ENCODE measurements around the gene TIGD3. TPM values are rescaled to one million over a fixed set of nuclear protein-coding genes. Genes with fewer than 3 reads are reported as not detected.

The TIGD3 gene
- total and polyA plus RNA-seq, 10 of the 15 experiments (the other 5 are each of a cell fraction or from before 2014, with no cell fraction given) = 0.13 to 1.4 (median 0.57) TPM

GRCh38 chr11:65402790-65403189, 48.2 kb downstream of the TIGD3 start:
- ATAC-seq = no peak
- H4K20me1 ChIP-seq (ENCODE audit: control insufficient read depth, insufficient read depth) = no peaks in the 10 kb centered on the region
- in situ Hi-C loops (cut with MboI) (no loop called here), intact Hi-C loops (cut with micrococcal nuclease; ENCODE audit: unreplicated experiment) (no loop called here)
- ChIA-PET CTCF (interaction anchor here (0.6 to 2.9 kb wide), 7 partner anchors 12 to 820 kb away, joined by 3 to 13 read pairs (median 3); no protein-coding TSS in a partner anchor), SMC1A (ENCODE audit: uncharacterized antibody, unreplicated experiment) (interaction anchor here (0.5 to 1.9 kb wide), 5 partner anchors 14 to 129 kb away, joined by 3 to 7 read pairs (median 3); no protein-coding TSS in a partner anchor), RAD21 (ENCODE audit: unreplicated experiment) (interaction anchor here (0.5 to 1.5 kb wide), 7 partner anchors 13 to 106 kb away, joined by 3 to 6 read pairs (median 4); no protein-coding TSS in a partner anchor), POLR2A (interaction anchor here (0.6 to 2.8 kb wide), 4 partner anchors 13 to 100 kb away, joined by 3 to 10 read pairs (median 6); no protein-coding TSS in a partner anchor)
- no peak for FAIRE-seq
- 65% methylated on average over 2 of the region's 2 CpGs for WGBS (ENCODE audit: insufficient coverage, insufficient replicate concordance, low lambda C conversion rate, missing lambda C conversion rate)
- BruUV-seq (replicated peaks) = no TSS peak
- DNase-seq (ENCODE audit: low read depth, low spot score) = no peak
- no peaks in the 10 kb centered on the region; the same call in 1 of the 2 replicates for H3K79me2 ChIP-seq (ENCODE audit: control insufficient read depth, insufficient read depth, low read length)
- H3K4me1 ChIP-seq (ENCODE audit: control insufficient read depth, insufficient read depth, low read length) = peaks cover 20% of the 10 kb centered on the region
- H3K9ac ChIP-seq (ENCODE audit: control insufficient read depth, insufficient read depth, low read length) = no peak overlapping the region
- H3K4me3 ChIP-seq = no peak overlapping the region
- H3K36me3 ChIP-seq (ENCODE audit: control insufficient read depth in 2 of 2, insufficient read depth in 2 of 2, low read length in 1 of 2) = peaks cover 22 to 25% of the 10 kb centered on the region in 2 experiments
- H3K9me3 ChIP-seq (replicated peaks; ENCODE audit: control insufficient read depth, insufficient read depth, low read length) = no peaks in the 10 kb centered on the region
- no peaks in the 10 kb centered on the region for H3K27me3 ChIP-seq (replicated peaks in 1 of 2; ENCODE audit: control insufficient read depth in 2 of 2, insufficient read depth in 2 of 2, low read length in 1 of 2)
- H3K27ac ChIP-seq (ENCODE audit: control insufficient read depth, insufficient read depth) = 0 out of 2 replicates have a peak overlapping the region, but pooled peaks have one; percentile 18
- TF ChIP-seq CREM (IDR thresholded peaks at IDR 0.05; ENCODE audit: low read depth) (no peak), STAT1 (conservative IDR thresholded peaks at IDR 0.05) (no peak), ZBTB40 (IDR thresholded peaks at IDR 0.05; ENCODE audit: borderline replicate concordance) (no peak), ASH2L (IDR thresholded peaks at IDR 0.05; ENCODE audit: borderline replicate concordance, low read depth) (no peak), EGR1 (IDR thresholded peaks at IDR 0.05; ENCODE audit: borderline replicate concordance in 1 of 2, low read depth in 2 of 2, low read length in 2 of 2) (no peak)
- no peak overlapping the region for H3K4me2 ChIP-seq (ENCODE audit: control insufficient read depth, insufficient read depth)
- H2AFZ ChIP-seq (ENCODE audit: control insufficient read depth, low read depth, low read length) = no peak overlapping the region
